Muscle of leg (tissue), 11 donors: ENCODE measurements around the gene SCAF11. TPM values are rescaled to one million over a fixed set of nuclear protein-coding genes. Genes with fewer than 3 reads are reported as not detected.

Experiments used
- DNase-seq: peaks from one replicate; pipeline ENCODE4 v3.0.0; 2013
- H3K27ac ChIP-seq: one replicate; pipeline ENCODE4 v1.5.1; 2013; ENCODE audit warnings: mild to moderate bottlenecking, low read length, control low read depth
- H3K27me3 ChIP-seq: one replicate; pipeline ENCODE4 v1.6.1; 2013; ENCODE audit warnings: low read length; ENCODE audit not compliant: control insufficient read depth, insufficient read depth
- H3K36me3 ChIP-seq: one replicate; pipeline ENCODE4 v1.6.1; 2013; ENCODE audit warnings: low read length; ENCODE audit not compliant: control insufficient read depth, insufficient read depth
- H3K4me1 ChIP-seq: one replicate; pipeline ENCODE4 v1.6.1; 2013; ENCODE audit warnings: low read length; ENCODE audit not compliant: control insufficient read depth, insufficient read depth
- H3K4me3 ChIP-seq: one replicate; pipeline ENCODE4 v1.5.1; 2013; ENCODE audit warnings: low read length, control low read depth
- H3K9me3 ChIP-seq: replicated peaks from 2 replicates; pipeline ENCODE4 v1.6.1; 2013; ENCODE audit warnings: low read depth, low read length; ENCODE audit not compliant: control insufficient read depth
- WGBS: methylation state at CpG from one replicate; pipeline ENCODE4 v1.1.5; 2013; ENCODE audit warnings: missing lambda C conversion rate; ENCODE audit not compliant: insufficient coverage; 5-methylcytosine and 5-hydroxymethylcytosine counted together
- polyA plus RNA-seq, 8 donors: library from polyadenylated mRNA; unstranded; fragments of 120-200 nt; gene quantifications; one replicate each; pipeline versions ENCODE4 v1.2.1 to v1.2.3, GENCODE V29; 2013; ENCODE audit warnings: inconsistent platforms in 1 of 8, low replicate concordance in 1 of 8; ENCODE audit not compliant: insufficient read length in 8 of 8, insufficient read depth in 1 of 8
- total RNA-seq: library from RNA; stranded (reverse); fragments of 120-200 nt; gene quantifications from one replicate; pipeline ENCODE4 v1.2.4, GENCODE V29; 2013

SCAF11 gene
- total and polyA plus RNA-seq, 9 donors: 47.6 to 84.5 (median 67.7) TPM

GRCh38 chr12:45969084-45969483 lies 21.3 kb downstream of the SCAF11 start:
- H3K27ac ChIP-seq: peak overlapping the region; percentile 33
- DNase-seq: no peak

DNA sequence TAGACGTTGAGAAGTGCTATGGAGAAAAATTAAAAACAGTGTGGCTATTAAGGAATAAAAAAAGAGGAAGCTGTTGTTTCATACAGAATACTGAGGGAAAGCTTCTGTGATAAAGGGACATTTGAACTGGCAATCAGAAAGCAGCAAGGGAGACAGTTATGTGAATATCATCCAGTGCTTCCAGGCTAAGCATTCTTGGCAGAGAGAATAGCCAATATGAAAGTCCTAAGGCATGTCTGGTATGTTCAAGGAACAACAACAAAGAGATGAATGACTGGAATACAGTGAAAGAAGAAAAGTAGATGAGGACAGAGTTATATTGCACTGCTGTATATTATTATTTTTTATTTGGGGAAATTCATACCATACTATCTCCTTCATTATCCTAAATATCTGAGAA lies 23.9 kb downstream of the SCAF11 start:
- 50% methylated on average over 1 of the region's 1 CpG for WGBS
- peak; percentile 77 for DNase-seq
- Histone ChIP-seq H3K9me3 (no peaks in the 10 kb centered on the region), H3K4me3 (no peak overlapping the region), H3K36me3 (peaks cover 6% of the 10 kb centered on the region), H3K27me3 (no peaks in the 10 kb centered on the region), H3K4me1 (peaks cover 4% of the 10 kb centered on the region), H3K27ac (no peak overlapping the region)

More at GRCh38 chr12:45969084-45969483, 21.3 kb downstream of the SCAF11 start:
- H3K36me3 ChIP-seq: peaks cover 10% of the 10 kb centered on the region
- peaks cover 4% of the 10 kb centered on the region for H3K4me1 ChIP-seq
- peaks cover 2% of the 10 kb centered on the region for H3K9me3 ChIP-seq
- H3K4me3 ChIP-seq: no peak overlapping the region
- no peaks in the 10 kb centered on the region for H3K27me3 ChIP-seq
- no CpG with 5 or more reads among the region's 2 CpGs for WGBS

DNA sequence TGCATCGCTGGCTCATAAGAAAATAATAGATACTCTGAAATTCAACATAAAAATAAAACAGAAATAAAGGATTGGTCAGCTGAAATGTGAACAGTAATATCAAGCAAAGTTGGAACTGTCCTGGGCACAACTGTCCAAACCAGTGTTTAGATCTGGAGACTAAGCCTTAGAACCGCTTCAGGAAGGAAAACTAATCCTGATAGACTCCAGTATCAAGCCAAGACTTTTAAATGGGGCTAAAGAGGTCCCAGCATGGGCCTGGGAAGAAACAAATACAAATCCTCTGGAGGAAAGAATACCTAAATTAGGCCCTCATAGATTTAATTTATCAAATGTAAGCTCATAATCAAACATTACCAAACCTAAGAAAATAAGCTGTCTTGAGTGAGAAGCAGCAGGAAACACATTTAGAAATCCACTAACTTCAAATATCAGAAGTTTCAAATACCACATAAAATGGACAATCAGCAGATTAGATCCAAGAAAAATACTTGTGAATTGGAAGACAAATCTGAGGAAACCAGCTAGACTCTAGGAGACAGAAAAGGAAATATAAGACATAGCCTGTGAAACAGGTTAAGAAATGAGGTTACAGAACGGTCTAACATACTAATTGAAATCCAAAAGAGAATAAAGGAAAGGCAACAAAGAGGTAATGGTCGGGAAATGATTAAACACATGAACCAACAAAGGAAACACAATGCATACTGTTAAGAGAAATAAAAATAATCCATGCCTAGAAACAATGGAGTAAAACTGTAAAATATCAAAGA lies 27.6 kb downstream of the SCAF11 start:
- H3K9me3 ChIP-seq: no peaks in the 10 kb centered on the region
- H3K36me3 ChIP-seq: peaks cover 6% of the 10 kb centered on the region
- 100% methylated on average over 1 of the region's 4 CpGs for WGBS
- no peak overlapping the region for H3K27ac ChIP-seq
- DNase-seq: no peak
- no peaks in the 10 kb centered on the region for H3K27me3 ChIP-seq
- H3K4me3 ChIP-seq: no peak overlapping the region
- H3K4me1 ChIP-seq: no peaks in the 10 kb centered on the region

DNA sequence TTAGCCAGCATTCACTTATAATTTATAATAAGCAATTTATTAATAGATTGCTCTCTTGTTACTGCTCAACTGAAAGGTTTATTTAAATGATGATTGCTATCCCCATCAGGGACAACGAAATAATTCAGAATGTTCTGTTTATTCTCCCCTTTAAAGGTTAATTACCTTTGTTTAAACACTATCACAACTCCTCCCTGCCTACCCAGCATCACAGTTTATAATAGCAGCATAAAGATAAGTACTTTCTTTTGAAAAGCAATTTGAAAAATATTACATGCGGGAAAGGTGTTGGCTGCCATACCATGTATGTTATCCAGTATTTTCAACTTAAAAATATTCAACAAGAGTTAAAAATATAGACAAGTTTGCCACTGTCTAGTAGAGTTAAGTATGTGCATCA lies 30.6 kb downstream of the SCAF11 start:
- Histone ChIP-seq H3K4me1 (no peaks in the 10 kb centered on the region), H3K27me3 (no peaks in the 10 kb centered on the region), H3K9me3 (no peaks in the 10 kb centered on the region), H3K36me3 (peaks cover 6% of the 10 kb centered on the region), H3K4me3 (no peak overlapping the region), H3K27ac (no peak overlapping the region)
- no CpG with 5 or more reads among the region's 2 CpGs for WGBS
- no peak for DNase-seq

GRCh38 chr12:45959025-45959424 lies 31.3 kb downstream of the SCAF11 start:
- 83% methylated on average over 1 of the region's 5 CpGs for WGBS
- Histone ChIP-seq H3K27ac (no peak overlapping the region), H3K4me1 (no peaks in the 10 kb centered on the region), H3K4me3 (no peak overlapping the region), H3K36me3 (peaks cover 4% of the 10 kb centered on the region), H3K9me3 (no peaks in the 10 kb centered on the region), H3K27me3 (no peaks in the 10 kb centered on the region)
- no peak for DNase-seq

- H3K4me1 ChIP-seq: no peaks in the 10 kb centered on the region
- no peak overlapping the region for H3K4me3 ChIP-seq
- peaks cover 21% of the 10 kb centered on the region for H3K36me3 ChIP-seq
- peak; percentile 17 for DNase-seq
- no peak overlapping the region for H3K27ac ChIP-seq
- no peaks in the 10 kb centered on the region for H3K9me3 ChIP-seq
- H3K27me3 ChIP-seq: no peaks in the 10 kb centered on the region
These were observed 41.8 kb downstream of the SCAF11 start for GRCh38 chr12:45948546-45948945.

DNA sequence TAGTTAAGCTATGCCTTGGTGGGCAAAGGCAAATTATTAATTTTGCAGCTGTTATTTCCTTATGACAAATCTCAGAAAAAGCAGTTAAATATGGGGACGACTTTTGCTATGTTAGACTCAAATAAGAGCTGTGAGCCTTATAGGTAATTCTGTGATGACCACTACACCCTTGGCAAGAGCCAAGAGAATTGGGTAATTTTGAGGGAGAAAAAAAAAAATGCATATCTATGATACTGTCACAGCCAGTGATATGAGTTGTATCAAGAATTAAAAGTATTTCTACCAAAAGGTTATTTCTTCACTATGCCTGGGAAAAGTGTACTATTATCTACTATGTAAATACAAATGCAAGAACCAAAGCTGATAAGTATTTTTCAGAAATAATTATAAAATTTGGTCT lies 43.9 kb downstream of the SCAF11 start:
- Histone ChIP-seq H3K9me3 (no peaks in the 10 kb centered on the region), H3K27ac (no peak overlapping the region), H3K4me1 (no peaks in the 10 kb centered on the region), H3K27me3 (no peaks in the 10 kb centered on the region), H3K36me3 (peaks cover 26% of the 10 kb centered on the region), H3K4me3 (no peak overlapping the region)
- no peak for DNase-seq
- WGBS: no CpG with 5 or more reads among the region's 1 CpG

DNA sequence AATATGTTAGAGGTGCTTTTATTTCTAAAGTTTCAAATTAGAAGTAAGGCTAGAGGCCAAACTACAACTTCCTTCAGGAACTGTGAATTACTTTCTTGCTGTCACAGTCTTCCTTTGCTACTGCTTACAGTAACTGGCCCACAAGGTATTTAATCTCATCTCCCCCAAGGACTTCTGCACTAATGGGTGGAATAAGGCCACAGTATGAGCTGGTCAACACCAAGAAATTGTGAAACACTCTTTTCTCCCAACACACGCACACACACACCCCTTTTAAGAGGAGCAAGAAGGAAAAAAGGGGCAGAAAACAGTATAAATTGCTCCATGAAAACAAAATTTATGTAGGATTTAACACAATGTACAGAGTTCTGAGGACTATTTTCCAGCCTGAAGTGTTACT lies 45.6 kb downstream of the SCAF11 start:
- no peak for DNase-seq
- whole genome bisulfite sequencing: no CpG with 5 or more reads among the region's 1 CpG
- H3K36me3 ChIP-seq: peaks cover 27% of the 10 kb centered on the region
- H3K9me3 ChIP-seq: no peaks in the 10 kb centered on the region
- H3K27me3 ChIP-seq: no peaks in the 10 kb centered on the region
- H3K4me1 ChIP-seq: no peaks in the 10 kb centered on the region
- no peak overlapping the region for H3K27ac ChIP-seq
- no peak overlapping the region for H3K4me3 ChIP-seq

DNA sequence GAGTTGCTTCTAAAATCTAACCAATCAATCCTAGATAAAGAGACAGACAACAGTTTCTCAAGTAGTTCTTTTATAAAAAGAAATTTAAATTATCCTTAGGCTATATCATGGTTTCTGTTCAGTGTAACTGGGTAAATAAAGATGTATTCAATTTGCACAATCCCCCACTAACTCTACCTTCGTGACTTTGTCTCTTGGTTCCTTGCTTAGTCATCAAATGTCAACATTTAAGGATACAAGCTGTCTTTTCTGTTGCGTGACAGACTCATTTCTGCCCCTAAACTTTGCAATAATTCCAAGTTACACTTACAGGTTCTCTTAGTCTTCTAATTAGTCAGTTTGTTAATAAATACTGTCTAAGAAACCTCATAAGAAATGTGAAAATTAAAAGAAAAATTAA lies 50.6 kb downstream of the SCAF11 start:
- no peak for DNase-seq
- Histone ChIP-seq H3K4me1 (no peaks in the 10 kb centered on the region), H3K9me3 (no peaks in the 10 kb centered on the region), H3K27ac (no peak overlapping the region), H3K4me3 (no peak overlapping the region), H3K27me3 (no peaks in the 10 kb centered on the region), H3K36me3 (peaks cover 13% of the 10 kb centered on the region)
- WGBS: no CpG with 5 or more reads among the region's 2 CpGs

GRCh38 chr12:45938566-45938965 lies 51.8 kb downstream of the SCAF11 start:
- no peaks in the 10 kb centered on the region for H3K9me3 ChIP-seq
- H3K27me3 ChIP-seq: no peaks in the 10 kb centered on the region
- no peaks in the 10 kb centered on the region for H3K4me1 ChIP-seq
- WGBS: no CpG with 5 or more reads among the region's 2 CpGs
- no peak overlapping the region for H3K4me3 ChIP-seq
- DNase-seq: no peak
- peaks cover 11% of the 10 kb centered on the region for H3K36me3 ChIP-seq
- no peak overlapping the region for H3K27ac ChIP-seq

- Histone ChIP-seq H3K4me3 (no peak overlapping the region), H3K4me1 (no peaks in the 10 kb centered on the region), H3K27ac (no peak overlapping the region), H3K9me3 (no peaks in the 10 kb centered on the region), H3K36me3 (peaks cover 10% of the 10 kb centered on the region), H3K27me3 (no peaks in the 10 kb centered on the region)
- no CpG with 5 or more reads among the region's 1 CpG for WGBS
- no peak for DNase-seq
These were observed 55.4 kb downstream of the SCAF11 start for GRCh38 chr12:45934956-45935355.
